Measurements from ENCODE around the gene COX11.

COX11 gene, protein sequence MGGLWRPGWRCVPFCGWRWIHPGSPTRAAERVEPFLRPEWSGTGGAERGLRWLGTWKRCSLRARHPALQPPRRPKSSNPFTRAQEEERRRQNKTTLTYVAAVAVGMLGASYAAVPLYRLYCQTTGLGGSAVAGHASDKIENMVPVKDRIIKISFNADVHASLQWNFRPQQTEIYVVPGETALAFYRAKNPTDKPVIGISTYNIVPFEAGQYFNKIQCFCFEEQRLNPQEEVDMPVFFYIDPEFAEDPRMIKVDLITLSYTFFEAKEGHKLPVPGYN

DNA sequence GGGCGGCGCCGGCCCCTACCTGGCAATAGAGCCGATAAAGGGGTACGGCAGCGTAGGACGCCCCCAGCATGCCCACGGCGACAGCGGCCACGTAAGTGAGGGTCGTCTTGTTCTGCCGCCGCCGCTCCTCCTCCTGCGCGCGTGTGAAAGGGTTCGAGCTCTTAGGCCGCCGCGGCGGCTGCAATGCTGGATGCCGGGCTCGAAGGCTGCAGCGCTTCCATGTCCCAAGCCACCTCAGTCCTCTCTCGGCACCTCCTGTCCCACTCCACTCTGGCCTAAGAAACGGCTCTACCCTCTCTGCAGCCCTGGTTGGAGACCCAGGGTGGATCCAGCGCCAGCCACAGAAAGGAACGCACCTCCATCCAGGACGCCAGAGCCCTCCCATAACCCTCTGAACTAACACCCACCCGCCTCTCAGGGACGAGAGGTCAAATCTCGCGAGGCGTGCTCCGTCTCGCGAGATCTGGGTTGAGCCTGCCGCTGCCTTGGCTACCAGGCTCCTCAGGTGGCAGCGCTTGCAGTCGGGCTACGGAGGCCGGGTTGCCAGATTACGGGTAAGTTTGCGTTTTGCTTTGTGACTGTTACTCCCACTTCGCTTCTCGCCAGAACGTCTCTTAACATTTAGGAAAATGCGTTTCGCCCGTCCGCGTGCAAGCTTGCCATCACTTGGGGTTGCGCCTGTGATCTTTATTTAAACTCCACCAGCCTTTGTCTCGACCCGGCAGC lies at the start of gene COX11, which contains the start of gene STXBP4:
COX11 (minus strand) TSS at position 393 of the 726 bp plus-strand sequence; CDS start at position 385, 8 bp downstream.
STXBP4 (plus strand) TSS at position 504 of the 726 bp plus-strand sequence. CDS start 17,455 bp downstream, outside the sequence.
- DNase-seq, result peak; percentile 89 to 98

DNA sequence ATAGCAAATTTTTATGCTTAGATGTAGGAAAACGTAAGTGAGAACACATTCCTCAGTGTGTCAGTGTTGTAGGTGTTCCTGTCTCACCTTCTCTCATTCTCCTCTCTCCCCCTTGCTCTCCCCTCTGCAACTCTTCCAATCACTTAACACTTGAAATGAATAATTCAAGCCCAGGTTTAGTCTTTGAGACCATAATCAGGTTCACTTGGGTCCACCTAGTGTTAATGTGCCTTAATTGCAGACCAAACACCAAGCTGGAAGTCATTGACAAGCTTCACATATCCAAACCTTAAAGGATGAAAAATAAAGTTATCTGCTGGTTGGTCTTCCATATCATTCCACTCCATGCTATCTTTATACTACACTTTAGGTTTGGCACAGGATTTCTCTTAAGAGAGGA lies 37.1 kb upstream of the COX11 start:
- peak in 1 of 2 experiments; percentile 8 for DNase-seq

DNA sequence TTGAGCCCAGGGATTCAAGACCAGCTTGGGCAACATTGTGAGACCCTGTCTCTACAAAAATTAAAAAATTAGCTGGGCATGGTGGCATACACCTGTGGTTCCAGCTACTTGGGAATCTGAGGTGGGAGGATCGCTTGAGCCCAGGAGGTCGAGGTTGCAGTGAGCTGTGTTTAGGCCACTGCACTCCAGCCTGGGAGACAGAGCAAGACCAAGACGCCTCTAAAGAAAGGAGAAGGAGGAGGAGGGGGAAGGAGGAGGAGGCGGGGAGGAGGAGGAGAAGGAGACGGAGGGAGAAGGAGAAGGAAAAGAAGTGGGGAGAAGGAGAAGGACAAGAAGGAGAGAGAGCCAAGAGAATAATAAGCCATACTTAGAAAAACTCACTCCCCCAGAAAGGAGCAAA lies 36.0 kb upstream of the COX11 start:
- DNase-seq, result no peak

DNA sequence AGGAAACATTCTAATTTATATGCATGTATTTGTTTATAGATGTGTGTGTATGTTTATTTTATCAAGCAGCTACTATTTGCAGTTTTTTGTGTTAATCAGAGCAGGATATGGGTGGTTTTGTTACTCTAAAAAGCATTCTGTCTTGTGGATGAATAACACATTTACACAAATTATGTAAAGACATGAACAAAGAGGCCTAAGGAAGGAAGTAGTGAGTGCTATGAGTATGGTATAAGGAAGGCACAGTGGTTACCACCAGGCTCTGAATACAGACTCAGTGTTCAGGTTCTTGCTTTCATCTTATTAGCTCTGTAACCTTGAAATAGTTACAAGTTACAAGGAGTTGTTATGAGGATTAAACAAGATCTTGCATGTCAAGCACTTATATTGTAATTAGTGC lies 34.0 kb upstream of the COX11 start:
- DNase-seq, result no peak

DNA sequence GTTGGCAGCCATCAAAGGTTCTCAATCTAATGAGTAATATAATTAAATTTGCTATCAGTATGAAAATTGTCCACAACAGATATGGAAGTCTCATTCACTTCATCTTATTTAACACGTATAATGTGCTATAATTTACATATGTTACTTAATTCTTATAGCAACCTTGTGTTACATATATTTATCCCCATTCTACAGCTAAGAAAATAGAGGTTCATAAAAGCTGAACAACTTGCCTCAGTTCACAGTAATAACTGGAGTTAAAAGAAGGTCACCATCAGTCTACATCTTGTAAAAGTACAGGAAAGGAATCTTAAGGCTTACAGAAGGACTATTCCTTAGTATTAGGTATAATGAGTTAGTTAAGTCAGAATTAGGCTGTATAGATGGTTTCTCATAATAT lies 28.0 kb upstream of the COX11 start:
- DNase-seq, result no peak

DNA sequence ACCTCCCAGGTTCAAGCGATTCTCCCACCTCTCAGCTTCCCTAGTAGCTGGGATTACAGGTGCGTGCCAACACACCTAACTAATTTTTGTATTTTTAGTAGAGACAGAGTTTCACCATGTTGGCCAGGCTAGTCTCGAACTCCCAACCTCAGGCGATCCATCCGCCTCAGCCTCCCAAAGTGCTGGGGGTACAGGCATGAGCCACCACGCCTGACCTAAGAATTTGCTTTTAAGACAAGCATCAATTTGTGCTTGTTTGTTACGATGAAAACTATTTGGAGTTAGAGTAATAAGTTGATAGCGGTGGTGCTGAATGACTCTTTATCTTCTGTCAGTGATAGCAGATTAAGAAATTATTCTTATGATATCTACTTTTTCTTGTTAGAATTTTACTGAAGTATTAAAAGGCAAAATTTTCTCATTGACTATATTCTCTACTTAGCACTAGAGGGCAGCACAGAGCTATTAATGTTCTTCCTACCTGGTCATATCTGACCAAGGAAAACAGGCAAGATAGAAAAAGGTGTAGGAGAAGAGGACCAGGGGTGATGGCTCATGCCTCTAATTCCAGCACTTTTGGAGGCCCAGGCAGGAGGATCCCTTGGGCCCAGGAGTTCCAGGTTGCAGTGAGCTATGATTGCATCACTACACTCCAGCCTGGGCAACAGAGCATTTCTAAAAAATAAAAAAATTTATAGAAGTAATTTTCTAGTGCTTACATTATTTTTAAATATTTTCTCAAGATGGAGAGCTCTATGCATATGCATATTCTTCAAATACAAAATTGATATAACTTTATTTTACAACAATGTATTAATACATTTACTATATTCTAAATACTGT lies 24.6 kb upstream of the COX11 start:
- peak; percentile 27 to 65 for DNase-seq

DNA sequence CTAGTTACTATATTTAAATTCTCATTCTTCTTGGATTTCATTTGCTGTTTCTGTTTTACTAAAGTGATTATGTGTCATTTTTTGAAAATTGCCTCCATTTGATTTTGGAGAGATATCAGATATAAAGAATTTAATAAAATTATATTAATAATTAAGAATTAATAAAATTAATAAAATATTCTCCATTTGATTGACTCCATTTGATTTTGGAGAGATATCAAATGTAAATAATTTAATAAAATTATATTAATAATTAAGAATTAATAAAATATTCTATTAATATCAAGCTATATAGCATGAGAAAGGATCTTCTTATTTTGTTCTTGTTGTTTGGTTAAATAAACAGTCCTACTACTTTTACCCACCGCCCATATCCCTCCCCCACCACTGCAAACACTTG lies 23.1 kb upstream of the COX11 start:
- DNase-seq, result no peak

DNA sequence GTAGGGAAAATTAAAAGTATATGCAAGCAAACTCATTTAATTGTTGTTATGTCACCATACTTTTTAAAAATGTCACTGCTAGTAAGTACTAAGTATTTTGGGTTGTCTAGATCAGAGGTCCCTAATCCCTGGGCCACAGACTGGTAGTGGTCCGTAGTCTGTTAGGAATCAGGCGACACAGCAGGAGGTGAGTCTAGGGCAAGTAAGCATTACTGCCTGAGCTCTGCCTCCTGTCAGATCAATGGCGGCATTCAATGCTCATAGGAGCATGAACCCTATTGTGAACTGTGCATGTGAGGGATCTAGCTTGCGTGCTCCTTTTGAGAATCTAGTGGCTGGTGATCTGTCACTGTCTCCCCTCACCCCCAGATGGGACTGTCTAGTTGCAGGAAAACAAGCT lies 21.7 kb upstream of the COX11 start:
- no peak for DNase-seq

DNA sequence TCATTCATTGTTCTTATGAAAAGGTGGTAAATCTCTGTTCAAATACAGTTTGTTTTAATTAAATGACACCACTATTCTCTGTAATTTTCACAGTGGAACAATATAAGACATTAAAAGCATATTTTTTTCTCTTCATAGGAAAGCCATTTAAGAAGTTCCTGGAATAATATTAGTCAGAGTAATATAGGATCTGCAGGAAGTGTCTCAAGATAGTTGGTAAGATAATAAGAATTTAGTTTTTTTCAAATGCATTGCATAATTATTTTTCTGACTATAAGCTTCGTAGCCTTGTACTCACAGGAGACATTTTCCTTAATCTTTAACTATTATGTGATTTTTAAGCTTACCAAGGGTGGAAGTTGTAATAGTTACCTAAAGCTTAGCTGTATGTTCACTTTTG lies 17.0 kb upstream of the COX11 start:
- no peak for DNase-seq

DNA sequence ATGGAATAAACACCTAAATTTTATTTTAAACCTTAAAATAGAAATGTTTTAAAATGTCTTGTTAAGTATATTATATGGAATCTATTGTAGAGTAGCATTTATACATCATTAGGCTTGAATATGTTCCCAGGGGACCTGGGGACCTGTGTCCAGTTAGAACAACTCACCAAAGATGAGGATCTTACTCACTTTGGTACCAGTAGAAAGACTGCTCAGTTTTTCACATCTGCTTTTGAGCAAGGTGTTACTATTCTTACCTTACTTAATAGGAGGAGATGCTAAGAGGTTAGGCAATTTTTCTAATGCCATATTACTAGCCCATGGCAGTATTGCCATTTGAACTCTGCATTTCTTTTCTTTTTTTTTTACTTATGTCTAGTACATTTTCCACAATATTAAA lies 14.8 kb upstream of the COX11 start:
- DNase-seq, result no peak

DNA sequence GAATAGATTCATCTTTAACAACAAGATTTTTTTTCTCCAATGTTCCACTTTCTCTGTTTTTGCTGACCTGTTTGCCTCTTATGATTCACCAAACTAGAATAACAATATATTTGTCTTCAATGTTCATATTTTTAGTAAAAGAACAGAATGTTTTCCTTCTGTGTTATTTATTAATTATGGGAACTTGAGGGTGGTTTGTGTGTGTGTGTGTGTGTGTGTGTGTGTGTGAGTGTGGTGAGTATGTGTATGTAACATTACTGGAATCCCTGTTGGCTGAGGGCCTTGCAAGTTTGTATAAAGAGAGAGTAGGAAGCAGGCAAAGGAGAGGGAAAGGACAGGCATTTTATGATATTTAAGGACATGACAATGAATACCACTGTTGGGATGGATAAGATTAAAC lies 13.9 kb upstream of the COX11 start:
- DNase-seq, result no peak

DNA sequence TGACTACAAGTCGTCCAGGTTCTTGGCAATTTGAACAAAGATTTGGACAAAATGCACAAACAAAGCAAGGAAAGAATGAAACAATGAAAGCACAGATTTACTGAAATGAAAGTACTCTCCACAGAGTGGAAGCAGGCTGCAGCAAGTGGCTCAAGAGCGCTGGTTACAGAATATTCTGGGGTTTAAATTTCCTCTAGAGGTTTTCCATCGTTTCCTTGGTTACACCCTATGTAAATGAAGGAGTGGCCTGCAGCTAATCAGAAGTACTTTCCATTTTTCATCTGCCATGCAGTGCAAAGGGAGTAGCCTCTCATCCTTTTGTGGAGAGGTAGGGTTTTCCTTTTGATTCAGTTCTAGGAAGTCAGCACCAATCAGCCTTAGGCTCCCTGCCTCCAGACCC lies 11.9 kb upstream of the COX11 start:
- no peak for DNase-seq

DNA sequence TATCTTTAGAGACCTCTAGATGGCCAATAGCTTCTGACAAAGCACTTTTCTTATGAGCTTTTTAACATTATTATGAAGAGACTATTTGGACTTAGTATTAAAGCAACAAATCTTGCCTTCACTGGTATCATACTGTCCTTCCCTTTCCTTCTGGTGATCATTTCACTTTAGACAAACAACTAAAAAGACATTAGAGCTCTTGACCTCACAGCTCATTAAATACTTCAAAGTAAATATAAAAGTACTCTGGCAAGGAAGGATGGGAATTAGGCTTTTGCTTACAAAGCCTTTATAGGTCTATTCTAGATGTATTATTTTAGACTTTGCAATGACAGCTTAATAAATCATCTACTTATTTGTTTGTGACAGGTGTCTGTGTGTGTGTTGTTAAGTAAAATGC lies 11.2 kb upstream of the COX11 start:
- no peak for DNase-seq

DNA sequence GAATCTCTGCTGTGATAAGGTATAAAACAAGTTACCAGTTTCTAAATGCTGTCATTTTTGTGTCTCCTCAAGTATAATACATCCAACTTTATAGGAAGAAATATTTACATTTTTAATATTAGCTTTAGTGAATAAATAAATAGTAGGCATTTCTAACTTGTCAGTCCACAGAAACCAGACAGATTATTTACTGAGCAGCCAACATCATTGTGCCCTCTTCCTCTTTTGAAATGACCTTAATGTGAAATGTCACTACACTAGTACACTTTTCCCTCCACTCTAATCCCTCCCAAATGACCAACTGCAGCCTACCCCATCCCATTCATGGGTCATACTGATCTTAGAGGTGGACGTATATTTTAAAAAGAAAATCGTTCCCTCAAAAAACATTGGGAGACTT lies 9.3 kb upstream of the COX11 start:
- no peak for DNase-seq

DNA sequence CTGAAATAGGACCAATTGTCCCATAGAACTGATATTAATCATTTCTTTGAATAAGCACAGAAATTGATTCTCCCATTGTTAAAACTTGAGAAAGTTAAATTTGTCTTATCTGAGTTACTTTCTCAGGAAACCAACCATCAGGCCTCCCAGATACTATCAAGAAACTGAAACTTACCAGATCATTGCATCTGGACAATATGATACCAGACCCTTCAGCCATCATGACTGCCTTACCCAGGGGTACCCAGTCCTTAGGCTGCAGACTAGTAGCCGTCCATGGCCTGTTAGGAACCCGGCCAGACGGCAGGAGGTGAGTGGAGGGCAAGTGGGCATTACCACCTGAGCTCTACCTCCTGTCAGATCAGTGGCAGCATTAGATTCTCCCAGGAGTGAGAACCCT lies 7.9 kb upstream of the COX11 start:
- DNase-seq, result no peak

DNA sequence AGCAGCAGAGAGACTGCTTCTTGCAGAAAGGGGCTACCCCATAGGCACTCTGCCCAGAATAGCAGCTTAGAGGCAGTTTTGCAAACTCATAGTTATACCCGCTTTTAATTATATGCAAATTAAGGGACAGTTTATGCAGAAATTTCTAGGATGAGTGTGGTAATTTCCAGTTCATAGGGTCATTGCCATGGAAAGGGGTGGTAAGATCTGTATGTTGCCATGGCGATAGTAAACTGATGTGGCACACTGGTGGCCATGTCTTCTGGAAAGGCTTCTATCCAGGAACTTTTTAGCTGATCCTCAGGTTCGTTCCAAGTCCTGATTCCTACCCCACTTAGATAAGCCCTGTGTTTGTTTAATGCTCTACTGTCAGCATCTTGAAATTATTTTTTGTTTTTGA lies 6.3 kb upstream of the COX11 start:
- DNase-seq, result no peak

DNA sequence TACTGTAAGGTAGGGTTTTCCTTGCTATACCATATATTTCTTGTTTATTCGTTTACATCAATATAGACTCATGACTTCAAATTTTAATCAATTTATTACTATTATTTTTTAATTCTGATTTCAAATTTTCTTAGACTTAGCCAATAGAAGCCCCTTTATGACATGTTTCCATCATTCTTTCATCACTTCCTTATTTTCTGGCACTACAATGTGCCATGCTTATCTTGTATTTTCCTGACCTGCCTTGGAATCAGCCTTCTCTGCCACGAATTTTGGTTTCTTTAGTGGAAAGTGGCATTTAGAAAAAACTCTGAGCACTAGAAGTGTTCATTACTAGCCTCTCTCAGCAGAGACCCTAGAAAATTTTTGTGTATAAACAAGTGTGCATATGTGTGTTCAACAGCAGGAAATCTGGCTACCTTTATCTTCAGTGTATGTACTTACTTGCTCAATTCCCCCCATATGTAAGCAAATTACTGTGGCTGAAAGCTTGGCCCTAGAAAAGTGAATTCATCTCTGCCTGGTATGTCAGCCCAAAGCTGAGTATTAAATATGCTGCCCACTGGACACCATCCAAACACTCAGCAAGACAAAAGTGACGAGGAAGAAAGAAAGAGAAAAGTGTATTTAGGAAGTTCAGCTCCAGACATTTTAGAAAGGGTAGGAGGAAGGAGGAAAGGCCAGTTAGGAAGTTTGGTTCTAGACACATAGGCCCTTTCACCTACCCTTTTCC lies 4.1 kb upstream of the COX11 start:
- no peak for DNase-seq

DNA sequence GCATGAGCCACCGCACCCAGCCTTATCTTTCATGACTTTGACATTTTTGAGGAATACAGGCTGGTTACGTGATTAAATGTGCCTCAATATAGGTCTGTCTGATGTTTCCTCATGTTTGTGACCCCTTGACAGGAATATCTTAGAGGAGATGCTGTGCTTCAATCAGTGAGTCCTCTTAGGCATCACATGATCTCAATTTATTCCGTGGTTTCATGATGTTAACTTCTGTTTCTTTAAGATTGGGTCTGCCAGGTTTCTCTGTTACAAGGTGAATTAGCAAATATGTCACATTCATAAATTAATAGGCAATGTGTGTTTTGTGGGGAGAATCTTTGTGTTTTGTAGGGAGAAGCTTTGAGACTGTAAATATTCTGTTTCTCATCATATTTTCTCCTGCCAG lies 3.4 kb upstream of the COX11 start:
- no peak for DNase-seq

DNA sequence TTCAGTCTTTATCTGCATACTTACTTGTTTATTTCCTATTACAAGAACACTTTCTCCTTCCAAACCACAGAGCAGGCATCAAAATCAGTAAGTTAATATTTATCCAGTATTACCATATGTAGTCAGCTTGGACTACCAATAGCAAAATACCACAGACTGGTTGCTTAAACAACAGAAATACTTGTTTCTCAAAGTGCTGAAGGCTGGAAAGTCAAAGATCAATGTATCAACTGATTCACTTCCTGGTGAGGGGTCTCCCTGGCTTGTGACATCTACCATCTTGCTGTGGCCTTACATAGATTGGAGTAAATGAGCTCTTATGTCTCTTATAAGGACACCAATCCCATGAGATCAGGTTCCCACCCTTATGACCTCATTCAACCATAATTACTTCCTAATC lies 2.7 kb upstream of the COX11 start:
- no peak for DNase-seq

DNA sequence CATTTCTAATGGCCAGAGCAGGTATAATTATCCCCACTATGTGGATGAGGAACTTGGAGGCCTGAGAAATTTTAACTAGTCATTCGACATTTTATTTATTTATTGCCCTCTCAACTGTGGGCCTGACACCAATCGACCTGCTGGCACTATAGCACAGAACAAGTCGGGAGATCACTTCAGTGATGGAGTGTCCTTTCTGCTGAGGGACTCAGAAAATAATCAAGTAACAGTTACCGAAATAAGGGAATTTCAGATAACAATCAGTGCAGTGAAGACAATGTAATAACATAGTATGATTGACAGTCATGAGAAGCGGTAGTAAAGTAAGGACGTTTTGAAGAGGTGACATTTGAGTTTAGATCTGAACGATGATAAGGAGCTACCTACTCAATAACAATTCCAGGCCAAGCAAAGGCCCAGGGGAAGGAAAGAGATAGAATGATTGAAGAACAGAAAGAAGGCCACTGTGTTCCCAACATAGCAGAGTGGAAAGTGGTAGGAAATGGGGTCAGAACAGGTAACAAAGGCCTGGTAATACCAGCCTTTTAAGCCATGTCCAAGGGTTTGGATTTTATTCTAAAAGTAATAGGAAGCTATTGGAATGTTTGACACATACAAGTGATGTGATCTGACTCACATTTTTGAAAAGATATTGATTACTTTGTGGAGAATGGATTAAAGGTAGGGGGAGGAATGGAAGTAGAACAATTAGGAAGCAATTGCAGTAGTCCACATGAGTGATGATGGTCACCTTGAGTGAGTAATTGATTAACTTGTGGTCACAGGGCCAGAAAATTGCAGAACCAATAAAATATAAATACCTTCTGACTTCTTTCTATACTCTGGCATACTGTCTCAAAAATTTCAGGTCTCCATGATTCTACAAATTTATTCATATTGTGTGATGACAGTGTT lies 1.5 kb upstream of the COX11 start:
- no peak for DNase-seq

DNA sequence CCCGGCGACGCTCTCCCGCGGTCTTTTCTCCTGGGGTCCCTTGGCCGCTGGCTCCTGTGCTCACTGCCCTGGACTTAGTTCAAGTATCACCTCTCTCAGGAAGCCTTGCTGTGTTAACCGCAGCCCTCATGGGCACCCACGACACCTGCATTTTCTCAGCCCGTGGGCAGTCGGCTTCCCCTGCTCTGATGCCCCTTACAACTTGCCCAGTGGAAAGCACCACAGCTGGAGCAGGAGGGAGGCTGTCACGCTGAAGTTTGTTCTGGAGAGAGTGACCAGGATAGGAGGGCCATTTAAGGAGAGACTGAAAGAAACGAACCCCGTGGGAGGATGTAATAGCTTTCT lies 506 bp upstream of the COX11 start:
- DNase-seq, result no peak
